Brain microvascular endothelial cell (primary cell): Measurements from ENCODE around the gene PCED1B.
A peak's percentile ranks its signal among the peaks of the same experiment; 100 is the strongest.

Source experiments
- DNase-seq: peaks from one replicate; pipeline ENCODE4 v3.0.0-alpha.2; 2020
- H3K27ac ChIP-seq: fragments of 250-450 bp; sonication (Bioruptor Pico); 2 replicates; pipeline ENCODE4 v1.5.1; 2020; ENCODE audit warnings: mild to moderate bottlenecking, moderate library complexity
- H3K27me3 ChIP-seq: fragments of 250-450 bp; sonication (Bioruptor Pico); replicated peaks from 2 replicates; pipeline ENCODE4 v1.5.1; 2020; ENCODE audit warnings: mild to moderate bottlenecking
- H3K36me3 ChIP-seq: fragments of 250-450 bp; sonication (Bioruptor Pico); replicated peaks from 2 replicates; pipeline ENCODE4 v1.5.1; 2020; ENCODE audit warnings: mild to moderate bottlenecking
- H3K4me3 ChIP-seq: 2 replicates; pipeline ENCODE4 v1.5.1; 2011; ENCODE audit warnings: low read depth, mild to moderate bottlenecking, control low read depth, low read length, moderate library complexity
- in situ Hi-C: cut with HindIII; loops from 2 replicates; pipeline ENCODE4 v1.10.0; 2017; ENCODE audit warnings: low sequenced_read_pairs, low pct_ligation_motif_present
- TF ChIP-seq, protein P1 (sequence below): IDR thresholded peaks from 2 replicates; pipeline ENCODE4 v1.5.1; 2011; ENCODE audit warnings: low read depth, mild to moderate bottlenecking, moderate library complexity, low read length, control low read depth, inconsistent platforms; ENCODE audit errors: missing control alignments

Gene PCED1B

DNA sequence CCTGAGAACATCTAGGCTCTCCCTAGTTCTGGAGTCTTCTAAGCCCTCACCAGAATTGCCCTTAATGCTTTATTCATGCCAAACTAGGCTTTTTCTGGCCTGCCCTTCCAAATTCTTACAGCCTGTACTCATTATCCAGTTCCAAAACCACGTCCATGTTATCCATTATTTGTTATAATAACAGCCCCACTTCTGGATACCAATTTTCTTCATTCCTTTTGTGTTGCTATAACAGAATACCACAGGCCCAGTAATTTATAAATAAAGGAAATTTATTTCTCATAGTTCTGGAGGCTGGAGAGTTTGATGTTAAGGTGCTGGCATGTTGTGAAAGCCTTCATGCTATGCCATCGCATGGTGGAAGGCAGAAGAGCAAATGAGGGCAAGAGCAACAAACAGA lies 68.3 kb downstream of the PCED1B start:
- H3K27ac ChIP-seq: no peak overlapping the region
- in situ Hi-C loops: no loop called here
- no peak overlapping the region for H3K4me3 ChIP-seq
- no peak for DNase-seq
- no peaks in the 10 kb centered on the region for H3K36me3 ChIP-seq
- no peaks in the 10 kb centered on the region for H3K27me3 ChIP-seq
- TF ChIP-seq, protein P1, sequence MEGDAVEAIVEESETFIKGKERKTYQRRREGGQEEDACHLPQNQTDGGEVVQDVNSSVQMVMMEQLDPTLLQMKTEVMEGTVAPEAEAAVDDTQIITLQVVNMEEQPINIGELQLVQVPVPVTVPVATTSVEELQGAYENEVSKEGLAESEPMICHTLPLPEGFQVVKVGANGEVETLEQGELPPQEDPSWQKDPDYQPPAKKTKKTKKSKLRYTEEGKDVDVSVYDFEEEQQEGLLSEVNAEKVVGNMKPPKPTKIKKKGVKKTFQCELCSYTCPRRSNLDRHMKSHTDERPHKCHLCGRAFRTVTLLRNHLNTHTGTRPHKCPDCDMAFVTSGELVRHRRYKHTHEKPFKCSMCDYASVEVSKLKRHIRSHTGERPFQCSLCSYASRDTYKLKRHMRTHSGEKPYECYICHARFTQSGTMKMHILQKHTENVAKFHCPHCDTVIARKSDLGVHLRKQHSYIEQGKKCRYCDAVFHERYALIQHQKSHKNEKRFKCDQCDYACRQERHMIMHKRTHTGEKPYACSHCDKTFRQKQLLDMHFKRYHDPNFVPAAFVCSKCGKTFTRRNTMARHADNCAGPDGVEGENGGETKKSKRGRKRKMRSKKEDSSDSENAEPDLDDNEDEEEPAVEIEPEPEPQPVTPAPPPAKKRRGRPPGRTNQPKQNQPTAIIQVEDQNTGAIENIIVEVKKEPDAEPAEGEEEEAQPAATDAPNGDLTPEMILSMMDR: no peak

DNA sequence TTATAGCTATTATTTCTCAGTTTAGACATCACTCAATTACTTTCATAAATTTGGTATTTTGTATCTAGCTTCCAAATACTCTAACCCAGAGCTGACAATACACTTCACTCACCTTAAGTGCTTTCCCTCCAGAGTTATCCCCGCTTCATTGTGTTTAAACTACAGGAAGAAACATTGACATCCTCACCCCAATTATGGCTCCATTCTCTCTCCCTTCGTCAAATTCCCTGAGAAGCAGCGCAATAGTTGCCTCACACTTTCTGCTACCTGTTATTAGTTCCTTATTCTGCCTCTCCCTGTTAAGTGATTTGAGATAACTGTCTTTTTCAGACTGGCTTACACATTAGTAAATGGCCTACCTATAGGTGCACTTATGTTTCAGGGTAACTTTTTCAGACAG lies 69.7 kb downstream of the PCED1B start:
- in situ Hi-C loops: no loop called here
- Histone ChIP-seq H3K27ac (no peak overlapping the region), H3K36me3 (no peaks in the 10 kb centered on the region), H3K4me3 (no peak overlapping the region), H3K27me3 (no peaks in the 10 kb centered on the region)
- TF ChIP-seq, protein P1: no peak
- DNase-seq: no peak

DNA sequence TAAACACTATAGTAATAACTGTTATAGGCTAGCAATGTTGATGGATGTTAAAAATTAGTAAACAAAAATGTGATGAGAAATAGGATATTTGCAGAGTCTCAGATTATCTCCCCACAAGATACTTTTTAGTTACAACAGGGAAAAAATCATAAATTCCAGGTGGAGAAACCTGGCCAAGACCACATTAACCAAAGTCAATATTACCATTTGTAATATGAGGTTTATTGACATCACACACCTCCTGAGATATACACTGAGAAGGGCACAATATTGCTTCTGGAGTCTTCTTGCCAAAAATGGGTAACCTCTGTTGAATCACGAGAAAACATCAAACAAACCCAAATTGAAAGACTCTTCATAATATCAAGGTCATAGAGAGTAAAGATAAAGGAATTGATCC lies 72.7 kb downstream of the PCED1B start:
- in situ Hi-C loops: no loop called here
- H3K27me3 ChIP-seq: no peaks in the 10 kb centered on the region
- H3K36me3 ChIP-seq: no peaks in the 10 kb centered on the region
- TF ChIP-seq, protein P1: no peak
- H3K4me3 ChIP-seq: no peak overlapping the region
- H3K27ac ChIP-seq: no peak overlapping the region
- DNase-seq: no peak

DNA sequence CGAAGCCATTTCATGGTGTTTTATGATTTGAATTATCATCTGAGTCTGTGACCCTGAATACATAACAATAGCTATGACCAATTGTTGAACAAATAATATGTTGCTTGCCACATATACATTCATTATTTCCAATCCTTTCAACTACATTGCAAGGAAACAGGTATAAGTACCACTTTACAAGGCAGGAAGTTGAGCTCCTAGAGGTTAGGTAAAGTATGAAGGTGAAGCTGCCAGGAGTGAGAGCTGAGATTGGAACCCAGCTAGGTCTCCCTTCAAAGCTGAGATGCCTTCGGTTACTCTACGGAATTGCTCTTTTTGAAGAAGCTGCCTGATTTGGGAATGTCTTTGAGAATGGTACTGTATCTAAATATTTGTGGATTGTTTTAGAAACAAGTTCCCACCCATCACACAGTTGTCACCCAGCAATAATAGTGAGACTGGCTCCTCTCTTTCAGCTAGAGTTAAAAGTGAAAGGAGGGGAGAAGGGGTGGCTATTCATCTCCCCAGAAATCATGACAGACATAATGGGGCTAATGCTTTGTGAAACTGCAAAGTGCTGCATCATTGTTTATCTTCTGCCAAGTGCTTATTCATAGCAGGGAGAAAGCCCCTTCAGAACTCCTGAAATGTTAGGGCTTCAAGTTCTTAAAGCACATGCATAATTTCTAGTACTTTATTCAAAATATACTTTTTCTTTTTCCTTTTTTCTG lies 76.2 kb downstream of the PCED1B start:
- in situ Hi-C loops: no loop called here
- Histone ChIP-seq H3K27ac (peak overlapping the region; percentile 72), H3K36me3 (no peaks in the 10 kb centered on the region), H3K27me3 (no peaks in the 10 kb centered on the region), H3K4me3 (no peak overlapping the region)
- DNase-seq: peak; percentile 43
- TF ChIP-seq, protein P1: no peak

DNA sequence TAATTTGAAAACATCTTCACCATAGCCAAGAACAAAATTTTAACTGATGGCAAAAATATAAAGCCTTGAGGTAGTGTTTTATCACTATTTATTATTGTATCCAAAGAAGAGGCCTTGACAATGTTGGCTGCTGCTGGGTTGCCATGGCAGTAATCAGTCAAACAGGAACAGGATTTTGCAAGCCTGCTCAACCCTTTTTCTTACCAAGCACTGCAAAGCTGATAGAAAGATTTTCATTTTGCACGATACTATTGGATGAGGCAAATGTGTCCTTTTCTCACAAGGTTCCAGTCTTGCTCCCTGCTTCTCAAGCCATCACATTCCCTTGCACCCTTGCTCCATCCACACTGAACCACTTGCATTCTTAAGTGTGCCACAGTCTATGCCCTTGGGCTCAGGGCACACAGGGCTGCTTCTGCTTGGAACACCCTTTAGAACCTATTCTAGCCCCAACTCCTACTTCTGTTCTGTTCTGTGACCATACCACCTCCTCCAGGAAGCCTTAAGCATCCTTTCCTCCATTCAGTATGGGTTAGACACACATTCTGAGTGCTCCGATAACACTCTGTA lies 76.8 kb downstream of the PCED1B start:
- peak overlapping the region; percentile 72 for H3K27ac ChIP-seq

More for the DNA sequence above, 76.8 kb downstream of the PCED1B start:
- H3K27me3 ChIP-seq: no peaks in the 10 kb centered on the region
- in situ Hi-C loops: no loop called here
- peak; percentile 79 for DNase-seq
- TF ChIP-seq, protein P1: no peak
- H3K4me3 ChIP-seq: no peak overlapping the region
- no peaks in the 10 kb centered on the region for H3K36me3 ChIP-seq
